SK-N-SH (cell line): ENCODE results near the gene LOXHD1.

ENCODE experiments used
- CTCF ChIP-seq: fragments of 200-600 bp; sonication (generic); IDR thresholded peaks from 2 replicates; pipeline ENCODE4 v1.6.1; 2017; ENCODE audit warnings: antibody characterized with exemption, mild to moderate bottlenecking, moderate library complexity
- EP300 ChIP-seq, 2 experiments: IDR thresholded peaks; 2 replicates each; pipeline versions ENCODE4 v1.4.0 to v1.6.1; 2012; ENCODE audit warnings: borderline replicate concordance in 1 of 2, low read depth in 1 of 2, low read length in 1 of 2
- EZH2phosphoT487 ChIP-seq: fragments of 200-600 bp; sonication (generic); IDR thresholded peaks from 2 replicates; pipeline ENCODE4 v1.6.1; 2017; ENCODE audit warnings: low read depth, mixed run types, mild to moderate bottlenecking, antibody characterized with exemption, moderate library complexity, borderline replicate concordance
- FOXM1 ChIP-seq: IDR thresholded peaks from 2 replicates; pipeline ENCODE4 v1.4.0; 2012; ENCODE audit warnings: low read depth, mild to moderate bottlenecking
- JUND ChIP-seq: IDR thresholded peaks from 2 replicates; pipeline ENCODE4 v1.4.0; 2012
- MAX ChIP-seq: IDR thresholded peaks from 2 replicates; pipeline ENCODE4 v1.4.0; 2012; ENCODE audit warnings: low read depth
- TAF1 ChIP-seq: IDR thresholded peaks from 2 replicates; pipeline ENCODE4 v1.6.1; 2012; ENCODE audit warnings: low read depth, mild to moderate bottlenecking, low read length, moderate library complexity, borderline replicate concordance
- TEAD4 ChIP-seq: IDR thresholded peaks from 2 replicates; pipeline ENCODE4 v1.4.0; 2012; ENCODE audit warnings: mild to moderate bottlenecking, borderline replicate concordance; ENCODE audit not compliant: insufficient read depth
- TF ChIP-seq, protein P1 (sequence below): IDR thresholded peaks from 2 replicates; pipeline ENCODE4 v1.6.1; 2012; ENCODE audit warnings: mild to moderate bottlenecking, low read depth, low read length, moderate library complexity

DNA sequence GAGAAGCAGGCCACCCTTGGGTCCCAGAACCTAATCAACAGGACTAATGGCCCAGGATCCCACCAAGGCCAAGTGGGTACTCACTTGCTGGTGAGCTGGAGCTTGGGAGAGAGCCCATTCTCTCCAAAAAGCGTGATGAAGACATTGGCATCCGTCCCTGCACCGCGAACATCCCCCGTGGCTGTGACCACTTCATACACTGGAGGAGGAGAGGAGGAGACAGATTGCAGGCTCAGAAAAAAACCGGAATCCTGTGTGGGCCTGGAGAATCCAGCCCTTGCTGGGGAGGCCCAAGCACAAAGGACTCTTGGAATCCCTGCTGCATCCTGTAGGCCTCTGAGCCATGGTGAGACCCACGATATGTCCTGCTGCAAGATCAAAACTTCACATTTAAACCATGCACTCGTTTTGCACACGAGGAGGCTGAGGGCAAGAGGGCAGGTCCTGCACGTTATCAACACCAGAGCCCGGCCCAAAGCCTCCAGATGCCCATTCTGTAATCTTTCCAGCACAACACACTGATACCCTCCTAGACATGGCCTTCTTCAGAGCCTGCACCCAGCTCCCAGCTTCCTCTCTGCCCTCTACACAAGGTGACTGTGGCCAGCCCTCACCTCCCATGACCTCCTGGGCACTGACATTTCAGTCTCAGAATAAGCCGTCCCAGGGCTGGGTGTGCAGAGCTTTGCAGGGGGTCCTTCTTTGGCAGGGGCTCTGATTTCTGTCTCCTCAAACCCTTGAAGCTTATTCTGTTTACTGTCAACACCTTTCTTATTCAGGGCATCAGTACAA, 7.8 kb downstream of the LOXHD1 start:
- TF ChIP-seq CTCF (no peak), JUND (no peak), TEAD4 (no peak), EZH2phosphoT487 (no peak), FOXM1 (no peak), MAX (no peak), EP300 (IDR thresholded peaks at IDR 0.05; ENCODE audit: borderline replicate concordance in 1 of 2, low read depth in 1 of 2, low read length in 1 of 2) (no peak), TAF1 (no peak)
- TF ChIP-seq, protein P1, sequence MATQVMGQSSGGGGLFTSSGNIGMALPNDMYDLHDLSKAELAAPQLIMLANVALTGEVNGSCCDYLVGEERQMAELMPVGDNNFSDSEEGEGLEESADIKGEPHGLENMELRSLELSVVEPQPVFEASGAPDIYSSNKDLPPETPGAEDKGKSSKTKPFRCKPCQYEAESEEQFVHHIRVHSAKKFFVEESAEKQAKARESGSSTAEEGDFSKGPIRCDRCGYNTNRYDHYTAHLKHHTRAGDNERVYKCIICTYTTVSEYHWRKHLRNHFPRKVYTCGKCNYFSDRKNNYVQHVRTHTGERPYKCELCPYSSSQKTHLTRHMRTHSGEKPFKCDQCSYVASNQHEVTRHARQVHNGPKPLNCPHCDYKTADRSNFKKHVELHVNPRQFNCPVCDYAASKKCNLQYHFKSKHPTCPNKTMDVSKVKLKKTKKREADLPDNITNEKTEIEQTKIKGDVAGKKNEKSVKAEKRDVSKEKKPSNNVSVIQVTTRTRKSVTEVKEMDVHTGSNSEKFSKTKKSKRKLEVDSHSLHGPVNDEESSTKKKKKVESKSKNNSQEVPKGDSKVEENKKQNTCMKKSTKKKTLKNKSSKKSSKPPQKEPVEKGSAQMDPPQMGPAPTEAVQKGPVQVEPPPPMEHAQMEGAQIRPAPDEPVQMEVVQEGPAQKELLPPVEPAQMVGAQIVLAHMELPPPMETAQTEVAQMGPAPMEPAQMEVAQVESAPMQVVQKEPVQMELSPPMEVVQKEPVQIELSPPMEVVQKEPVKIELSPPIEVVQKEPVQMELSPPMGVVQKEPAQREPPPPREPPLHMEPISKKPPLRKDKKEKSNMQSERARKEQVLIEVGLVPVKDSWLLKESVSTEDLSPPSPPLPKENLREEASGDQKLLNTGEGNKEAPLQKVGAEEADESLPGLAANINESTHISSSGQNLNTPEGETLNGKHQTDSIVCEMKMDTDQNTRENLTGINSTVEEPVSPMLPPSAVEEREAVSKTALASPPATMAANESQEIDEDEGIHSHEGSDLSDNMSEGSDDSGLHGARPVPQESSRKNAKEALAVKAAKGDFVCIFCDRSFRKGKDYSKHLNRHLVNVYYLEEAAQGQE, result no peak
